ENCODE data around the gene LCN1.

GRCh38 chr9:135516132-135516860, 4.9 kb upstream of the LCN1 start:
- TF ChIP-seq EP300 (conservative IDR thresholded peaks at IDR 0.05; ENCODE audit: poor library complexity, severe bottlenecking) (no peak), CTCF (IDR thresholded peaks at IDR 0.05; ENCODE audit: poor library complexity, severe bottlenecking) (no peak), SMC3 (conservative IDR thresholded peaks at IDR 0.05; ENCODE audit: poor library complexity) (no peak), MXI1 (conservative IDR thresholded peaks at IDR 0.05; ENCODE audit: poor library complexity, severe bottlenecking) (no peak), POLR2AphosphoS5 (IDR thresholded peaks at IDR 0.05) (no peak)

Measured in neural cell (in vitro differentiated cells).